SU-DHL-6 (cell line): ENCODE measurements around the gene WDR90.

ENCODE experiments used
- H2AFZ ChIP-seq: fragments of 200-600 bp; sonication (generic); 2 replicates; pipeline ENCODE4 v1.6.1; 2014; ENCODE audit warnings: low read depth, mild to moderate bottlenecking, moderate library complexity, mixed read lengths, antibody characterized with exemption, low read length; ENCODE audit not compliant: severe bottlenecking
- H3F3A ChIP-seq: fragments of 200-600 bp; shearing (Covaris generic); 2 replicates; pipeline ENCODE4 v1.6.0; 2016; ENCODE audit warnings: antibody characterized with exemption, mild to moderate bottlenecking; ENCODE audit not compliant: insufficient read depth
- H3K27ac ChIP-seq: fragments of 200-600 bp; sonication (generic); 2 replicates; pipeline ENCODE4 v1.5.1; 2016; ENCODE audit warnings: low read depth, mild to moderate bottlenecking, low read length, moderate library complexity, mixed read lengths
- H3K27me3 ChIP-seq: fragments of 200-600 bp; sonication (generic), shearing (Covaris generic); 2 replicates; pipeline ENCODE4 v1.6.0; 2014; ENCODE audit warnings: mild to moderate bottlenecking, low read length
- H3K36me3 ChIP-seq: fragments of 200-600 bp; sonication (generic); 2 replicates; pipeline ENCODE4 v1.6.1; 2014; ENCODE audit warnings: mild to moderate bottlenecking, low read length, mixed read lengths
- H3K4me2 ChIP-seq: fragments of 300-600, 200-600 bp; shearing (Covaris generic), sonication (generic); 2 replicates; pipeline ENCODE4 v1.6.0; 2014; ENCODE audit warnings: low read length, low read depth, mild to moderate bottlenecking; ENCODE audit not compliant: poor library complexity, severe bottlenecking
- H3K4me3 ChIP-seq: fragments of 200-600 bp; sonication (generic); 2 replicates; pipeline ENCODE4 v1.5.1; 2014; ENCODE audit warnings: antibody characterized with exemption, low read length, mild to moderate bottlenecking, mixed read lengths; ENCODE audit not compliant: insufficient read depth, poor library complexity, severe bottlenecking
- H3K79me2 ChIP-seq: fragments of 200-600 bp; sonication (generic); 2 replicates; pipeline ENCODE4 v1.6.1; 2014; ENCODE audit warnings: mild to moderate bottlenecking, low read length, moderate library complexity; ENCODE audit not compliant: insufficient read depth
- H3K9ac ChIP-seq: fragments of 200-600 bp; sonication (generic); 2 replicates; pipeline ENCODE4 v1.7.0; 2014; ENCODE audit warnings: mild to moderate bottlenecking, low read length
- H3K9me2 ChIP-seq: fragments of 200-600 bp; sonication (generic); replicated peaks from 2 replicates; pipeline ENCODE4 v1.6.1; 2014; ENCODE audit warnings: low read length; ENCODE audit not compliant: insufficient read depth
- H3K9me3 ChIP-seq: fragments of 200-600 bp; sonication (generic); 2 replicates; pipeline ENCODE4 v1.6.1; 2014; ENCODE audit warnings: low read length, mixed read lengths; ENCODE audit not compliant: insufficient read depth
- H4K20me1 ChIP-seq: fragments of 200-600 bp; sonication (generic); 2 replicates; pipeline ENCODE4 v1.6.1; 2014; ENCODE audit warnings: low read depth, mild to moderate bottlenecking, antibody characterized with exemption, low read length, moderate library complexity, mixed read lengths
- EZH2phosphoT487 ChIP-seq: fragments of 200-600 bp; sonication (generic), shearing (Covaris generic); conservative IDR thresholded peaks from 2 replicates; pipeline ENCODE4 v1.6.1; 2018; ENCODE audit warnings: mild to moderate bottlenecking, antibody characterized with exemption, low read length, moderate library complexity, mixed read lengths
- TF ChIP-seq, protein P1 (sequence below): fragments of 200-600 bp; sonication (generic); IDR thresholded peaks from one replicate; pipeline ENCODE4 v1.5.1; 2017; ENCODE audit warnings: antibody characterized with exemption, mild to moderate bottlenecking, low read length, moderate library complexity; ENCODE audit not compliant: insufficient read depth, poor library complexity, severe bottlenecking

WDR90 gene

DNA sequence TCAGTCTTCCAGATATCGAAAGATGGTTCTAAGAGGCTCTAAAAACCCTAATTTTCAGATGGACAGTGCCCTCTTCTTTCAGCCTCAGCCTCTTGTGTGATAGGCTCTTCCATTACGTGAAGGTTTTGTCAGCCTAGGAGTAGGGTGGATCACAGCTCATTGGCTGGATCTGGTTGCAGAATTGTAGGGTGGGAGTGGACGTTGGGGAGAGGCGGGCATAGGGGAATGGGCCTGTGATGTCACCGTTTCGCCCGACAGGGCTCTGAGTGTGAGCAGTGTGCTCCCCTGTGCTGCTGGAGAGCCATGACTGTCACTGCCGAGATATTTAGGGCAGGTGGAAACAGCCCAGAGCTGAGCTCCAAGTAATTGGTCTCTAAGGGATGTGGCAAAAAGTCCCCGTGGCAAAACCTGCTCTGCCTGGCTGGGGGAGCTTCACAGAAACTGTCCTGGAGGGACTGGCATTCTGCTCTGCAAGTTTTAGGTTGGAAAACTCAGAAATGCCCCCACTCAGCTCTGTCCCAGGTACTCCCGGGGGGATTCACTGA, 24.6 kb upstream of the WDR90 start:
- H4K20me1 ChIP-seq: no peaks in the 10 kb centered on the region
- no peak overlapping the region for H3K9ac ChIP-seq
- TF ChIP-seq EZH2phosphoT487: no peak
- TF ChIP-seq, protein P1, sequence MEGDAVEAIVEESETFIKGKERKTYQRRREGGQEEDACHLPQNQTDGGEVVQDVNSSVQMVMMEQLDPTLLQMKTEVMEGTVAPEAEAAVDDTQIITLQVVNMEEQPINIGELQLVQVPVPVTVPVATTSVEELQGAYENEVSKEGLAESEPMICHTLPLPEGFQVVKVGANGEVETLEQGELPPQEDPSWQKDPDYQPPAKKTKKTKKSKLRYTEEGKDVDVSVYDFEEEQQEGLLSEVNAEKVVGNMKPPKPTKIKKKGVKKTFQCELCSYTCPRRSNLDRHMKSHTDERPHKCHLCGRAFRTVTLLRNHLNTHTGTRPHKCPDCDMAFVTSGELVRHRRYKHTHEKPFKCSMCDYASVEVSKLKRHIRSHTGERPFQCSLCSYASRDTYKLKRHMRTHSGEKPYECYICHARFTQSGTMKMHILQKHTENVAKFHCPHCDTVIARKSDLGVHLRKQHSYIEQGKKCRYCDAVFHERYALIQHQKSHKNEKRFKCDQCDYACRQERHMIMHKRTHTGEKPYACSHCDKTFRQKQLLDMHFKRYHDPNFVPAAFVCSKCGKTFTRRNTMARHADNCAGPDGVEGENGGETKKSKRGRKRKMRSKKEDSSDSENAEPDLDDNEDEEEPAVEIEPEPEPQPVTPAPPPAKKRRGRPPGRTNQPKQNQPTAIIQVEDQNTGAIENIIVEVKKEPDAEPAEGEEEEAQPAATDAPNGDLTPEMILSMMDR: no peak
- H3F3A ChIP-seq: no peaks in the 10 kb centered on the region
- no peak overlapping the region for H2AFZ ChIP-seq
- no peaks in the 10 kb centered on the region for H3K27me3 ChIP-seq
- no peaks in the 10 kb centered on the region for H3K9me2 ChIP-seq
- H3K4me3 ChIP-seq: no peak overlapping the region
- no peak overlapping the region for H3K4me2 ChIP-seq
- H3K27ac ChIP-seq: no peak overlapping the region
- H3K9me3 ChIP-seq: no peaks in the 10 kb centered on the region
- no peaks in the 10 kb centered on the region for H3K79me2 ChIP-seq
- H3K36me3 ChIP-seq: no peaks in the 10 kb centered on the region

GRCh38 chr16:625117-625976, 23.8 kb upstream of the WDR90 start:
- Histone ChIP-seq H2AFZ (no peak overlapping the region), H4K20me1 (no peaks in the 10 kb centered on the region), H3K4me3 (no peak overlapping the region), H3K36me3 (no peaks in the 10 kb centered on the region), H3K27ac (no peak overlapping the region), H3K9me2 (no peaks in the 10 kb centered on the region), H3K79me2 (no peaks in the 10 kb centered on the region), H3F3A (no peaks in the 10 kb centered on the region), H3K9ac (no peak overlapping the region), H3K27me3 (no peaks in the 10 kb centered on the region), H3K4me2 (no peak overlapping the region), H3K9me3 (no peaks in the 10 kb centered on the region)
- no peak for TF ChIP-seq EZH2phosphoT487
- TF ChIP-seq, protein P1: no peak

- Histone ChIP-seq H3K27me3 (no peaks in the 10 kb centered on the region), H3F3A (no peaks in the 10 kb centered on the region), H3K9ac (no peak overlapping the region), H2AFZ (no peak overlapping the region), H3K36me3 (no peaks in the 10 kb centered on the region), H3K9me3 (no peaks in the 10 kb centered on the region), H3K9me2 (no peaks in the 10 kb centered on the region), H3K27ac (no peak overlapping the region), H3K79me2 (no peaks in the 10 kb centered on the region), H3K4me2 (no peak overlapping the region), H4K20me1 (no peaks in the 10 kb centered on the region), H3K4me3 (no peak overlapping the region)
- TF ChIP-seq, protein P1: no peak
- no peak for TF ChIP-seq EZH2phosphoT487
These were observed 23.0 kb upstream of the WDR90 start for GRCh38 chr16:625977-626765.
